Esophagus mucosa (tissue), 1 donor: ENCODE measurements around the gene PRTN3. TPM values are rescaled to one million over a fixed set of nuclear protein-coding genes. Genes with fewer than 3 reads are reported as not detected.
A peak's percentile ranks its signal among the peaks of the same experiment; 100 is the strongest.
"Not testable (repeated sequence)": the region's sequence is repeated elsewhere in the genome, so short reads cannot be mapped to it uniquely, and the experiment has no call there.

Experiments
- ATAC-seq: fragments of 200-7000 bp; cut with Tn5 transposase; one replicate; pipeline ENCODE4 v1.9.1; 2020
- total RNA-seq: library from RNA; stranded (reverse); gene quantifications from one replicate; pipeline ENCODE4 v1.2.4, GENCODE V29; 2023
- donor health status: DM: yes; HTN: yes; CAD: no.

The PRTN3 gene
- total RNA-seq, 1 donor from 2014 or later, result not detected

DNA sequence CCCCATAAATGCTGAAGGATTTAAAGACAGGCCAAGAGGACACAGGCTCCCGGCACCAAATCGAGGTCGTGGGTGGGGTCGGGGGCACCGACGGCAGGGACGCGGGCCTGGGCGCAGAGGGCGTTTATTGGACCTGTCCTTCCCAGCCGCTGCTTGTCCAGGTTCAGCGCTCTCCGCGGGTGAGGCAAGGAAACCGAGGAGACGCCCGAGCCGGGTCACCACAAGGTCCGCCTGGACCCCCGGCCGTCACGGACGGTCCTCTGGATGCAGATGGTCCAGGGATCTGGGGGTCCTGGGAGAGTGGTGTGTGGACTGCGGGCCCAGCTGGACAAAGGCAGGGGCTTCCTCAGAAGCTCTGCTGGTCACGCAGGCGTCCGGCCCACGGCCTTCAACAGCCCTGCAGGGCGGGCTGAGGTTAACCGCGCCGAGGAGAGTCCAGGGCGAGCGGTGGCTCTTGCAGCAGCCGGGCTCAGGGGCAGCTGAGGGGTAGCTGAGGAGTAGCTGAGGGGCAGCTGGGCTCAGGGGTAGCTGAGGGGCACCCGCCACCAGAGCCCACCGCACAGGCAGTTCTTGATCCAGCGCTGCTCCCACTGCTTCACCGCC lies 27.2 kb downstream of the PRTN3 start:
- ATAC-seq, result no peak

- ATAC-seq, result no peak
Observed at GRCh38 chr19:868458-869244, 27.9 kb downstream of the PRTN3 start.

- ATAC-seq, result peak; percentile 30
Observed at GRCh38 chr19:869245-870177, 28.7 kb downstream of the PRTN3 start.

DNA sequence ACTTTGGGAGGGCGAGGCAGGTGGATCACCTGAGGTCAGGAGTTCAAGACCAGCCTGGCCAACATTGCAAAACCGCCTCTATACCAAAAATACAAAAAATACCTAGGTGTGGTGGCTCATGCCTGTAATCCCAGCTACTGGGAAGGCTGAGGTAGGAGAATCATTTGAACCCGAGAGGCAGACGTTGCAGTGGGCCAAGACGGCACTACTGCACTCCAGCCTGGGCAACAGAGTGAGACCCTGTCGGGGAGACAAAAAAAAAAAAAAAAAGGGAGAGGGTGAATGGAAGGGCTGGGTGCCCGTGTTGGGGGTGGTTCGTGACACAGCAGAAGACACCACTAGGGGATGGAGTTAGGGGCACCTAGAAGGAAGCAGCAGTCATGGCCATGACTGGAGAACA lies 29.5 kb downstream of the PRTN3 start:
- ATAC-seq, result no peak

DNA sequence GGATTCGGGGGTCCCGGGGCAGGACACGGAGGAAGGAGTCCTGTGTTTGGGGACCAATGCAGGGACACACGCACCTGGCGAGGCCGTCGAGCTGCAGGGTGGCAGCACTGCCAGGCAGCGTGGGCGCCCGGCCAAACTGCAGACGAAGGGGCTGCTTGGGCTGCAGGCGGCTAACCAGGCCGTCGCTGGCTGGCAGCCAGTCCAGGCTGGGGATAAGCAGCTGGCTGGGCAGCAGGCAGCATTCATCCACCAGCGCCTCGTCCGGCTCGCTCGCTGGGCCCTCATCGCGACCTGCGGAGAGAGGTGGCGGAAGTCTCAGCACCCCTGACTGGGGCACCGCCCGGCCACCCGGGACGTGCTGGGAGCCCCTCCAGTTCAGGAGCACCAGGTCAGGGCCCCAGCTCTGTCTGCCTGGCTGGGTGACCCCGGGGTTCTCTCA lies 30.2 kb downstream of the PRTN3 start:
- no peak for ATAC-seq

GRCh38 chr19:871446-872265 lies 30.9 kb downstream of the PRTN3 start:
- no peak for ATAC-seq

- ATAC-seq, result peak; percentile 37
Observed at GRCh38 chr19:872266-872951, 31.6 kb downstream of the PRTN3 start.

- peak; percentile 15 for ATAC-seq
Observed at GRCh38 chr19:873084-873483, 32.3 kb downstream of the PRTN3 start.

DNA sequence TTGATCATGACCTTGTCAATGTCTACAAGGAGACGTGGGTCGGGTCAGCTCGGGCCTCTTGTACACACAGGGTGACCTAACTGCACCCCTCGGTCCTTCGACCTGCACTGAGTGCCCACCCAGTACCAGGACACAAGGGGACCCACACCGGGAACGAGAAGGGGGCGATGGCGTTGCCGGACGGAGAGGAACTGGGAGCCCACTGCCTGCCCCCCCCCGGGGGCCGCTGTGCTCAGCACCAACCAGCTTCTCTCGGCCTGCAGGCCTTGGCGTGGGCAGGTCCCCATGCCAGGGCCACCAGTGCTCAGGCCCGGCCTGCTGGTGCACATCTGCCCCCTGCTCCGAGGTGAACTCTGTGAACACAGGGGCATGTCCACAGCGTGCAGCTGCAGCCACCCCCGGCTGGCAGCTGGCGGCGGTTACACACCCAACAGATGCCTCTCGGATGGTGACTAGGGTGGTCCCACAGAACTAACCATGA lies 32.8 kb downstream of the PRTN3 start:
- no peak for ATAC-seq

DNA sequence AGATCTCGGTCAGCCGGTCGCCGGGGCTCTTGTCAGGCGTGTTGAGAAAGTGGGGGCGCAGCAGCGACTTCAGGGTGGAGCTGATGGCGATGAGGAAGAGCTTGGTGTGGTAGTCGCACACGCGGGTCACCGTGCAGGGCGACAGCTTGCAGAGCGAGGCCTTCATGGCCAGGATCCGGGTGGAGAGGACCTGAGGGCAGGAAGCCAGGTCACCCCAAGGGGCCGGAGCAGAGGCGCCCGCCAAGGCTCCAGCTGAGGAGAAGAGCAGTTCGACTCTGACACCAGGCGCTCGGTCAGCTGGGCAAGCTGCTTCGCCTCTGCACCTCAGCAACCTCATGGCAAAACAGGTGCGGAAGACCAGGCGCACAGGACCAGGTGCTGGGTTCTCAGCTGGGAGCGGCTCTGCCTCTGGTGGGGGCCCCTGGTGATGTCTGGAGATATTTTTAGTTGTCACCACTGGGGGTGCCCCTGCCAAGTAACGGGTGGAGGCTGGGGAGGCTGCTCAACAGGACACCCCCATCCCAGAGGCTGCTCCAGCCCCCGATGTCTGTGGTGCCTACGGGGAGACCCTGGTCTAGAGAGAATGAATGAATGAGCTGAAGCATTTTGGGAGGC lies 34.6 kb downstream of the PRTN3 start:
- ATAC-seq, result no peak

DNA sequence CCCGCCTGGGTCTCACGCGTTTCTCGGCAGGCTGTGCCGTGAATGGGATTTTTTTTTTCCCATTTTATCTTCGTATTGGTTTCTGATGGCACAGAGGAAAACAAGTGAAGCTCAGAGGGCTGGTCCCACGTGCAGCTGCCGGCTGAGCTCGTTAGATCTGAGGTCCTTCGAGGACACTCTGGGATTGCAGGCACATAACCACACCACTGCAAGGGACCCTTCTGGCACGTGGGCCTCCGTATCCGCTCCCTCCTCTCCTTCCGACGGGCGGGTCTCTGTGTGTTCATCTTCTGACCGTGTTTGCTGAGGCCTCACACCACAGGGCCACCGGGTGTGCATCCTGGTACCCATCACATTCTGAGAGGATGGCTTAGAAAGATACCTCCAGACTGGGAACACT lies 35.3 kb downstream of the PRTN3 start:
- ATAC-seq, result no peak

- no peak for ATAC-seq
Observed at GRCh38 chr19:876780-877314, 36.0 kb downstream of the PRTN3 start.

GRCh38 chr19:877992-878660 lies 37.3 kb downstream of the PRTN3 start:
- not testable (repeated sequence) for ATAC-seq

- not testable (repeated sequence) for ATAC-seq
Observed at GRCh38 chr19:878751-879561, 38.2 kb downstream of the PRTN3 start.

- no peak for ATAC-seq
Observed at GRCh38 chr19:879711-880438, 39.1 kb downstream of the PRTN3 start.

DNA sequence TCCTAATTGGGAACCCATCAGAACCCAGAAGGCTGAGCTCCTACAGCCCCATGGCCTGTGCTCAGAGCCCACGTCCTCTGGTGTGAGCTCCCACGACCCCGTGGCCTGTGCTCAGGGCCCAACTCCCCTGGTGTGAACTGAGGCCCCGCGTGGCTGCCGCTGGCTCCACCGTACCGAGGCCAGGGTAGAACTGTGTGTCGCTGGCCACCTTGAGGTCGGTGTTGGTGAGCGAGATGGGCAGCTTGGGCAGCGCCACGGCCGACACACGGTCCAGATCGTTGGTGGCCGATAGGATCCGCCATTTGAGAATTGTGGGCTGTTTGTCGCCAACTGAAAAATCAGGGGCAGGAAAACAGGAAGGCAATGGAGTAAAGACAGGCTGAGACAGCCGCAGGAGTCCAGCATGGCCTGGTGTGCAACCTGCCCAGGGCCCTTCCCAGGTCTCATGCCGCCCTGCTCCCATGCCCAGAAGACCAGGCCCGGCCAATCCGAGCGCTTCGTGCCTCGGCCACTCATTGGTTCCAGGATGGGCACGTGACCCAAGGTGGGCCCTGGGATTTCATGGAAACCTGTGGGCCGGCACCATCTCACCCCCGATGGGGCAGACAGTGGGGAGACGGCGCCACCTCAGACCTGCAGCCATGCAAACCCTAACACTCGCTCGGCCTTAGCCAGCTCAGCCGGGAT lies 40.7 kb downstream of the PRTN3 start:
- ATAC-seq, result no peak

GRCh38 chr19:882871-883497 lies 42.2 kb downstream of the PRTN3 start:
- ATAC-seq, result no peak
